AG09319 (cell line): ENCODE data around the gene MAFF.

ENCODE experiments used
- DNase-seq: peaks from one replicate; pipeline ENCODE4 v3.0.0-alpha.2; 2010; ENCODE audit warnings: low read depth; ENCODE audit errors: extremely low read depth
- CTCF ChIP-seq: IDR thresholded peaks from 2 replicates; pipeline ENCODE4 v1.5.1; 2011; ENCODE audit warnings: low read depth, mild to moderate bottlenecking, inconsistent platforms, low read length, moderate library complexity

MAFF gene

DNA sequence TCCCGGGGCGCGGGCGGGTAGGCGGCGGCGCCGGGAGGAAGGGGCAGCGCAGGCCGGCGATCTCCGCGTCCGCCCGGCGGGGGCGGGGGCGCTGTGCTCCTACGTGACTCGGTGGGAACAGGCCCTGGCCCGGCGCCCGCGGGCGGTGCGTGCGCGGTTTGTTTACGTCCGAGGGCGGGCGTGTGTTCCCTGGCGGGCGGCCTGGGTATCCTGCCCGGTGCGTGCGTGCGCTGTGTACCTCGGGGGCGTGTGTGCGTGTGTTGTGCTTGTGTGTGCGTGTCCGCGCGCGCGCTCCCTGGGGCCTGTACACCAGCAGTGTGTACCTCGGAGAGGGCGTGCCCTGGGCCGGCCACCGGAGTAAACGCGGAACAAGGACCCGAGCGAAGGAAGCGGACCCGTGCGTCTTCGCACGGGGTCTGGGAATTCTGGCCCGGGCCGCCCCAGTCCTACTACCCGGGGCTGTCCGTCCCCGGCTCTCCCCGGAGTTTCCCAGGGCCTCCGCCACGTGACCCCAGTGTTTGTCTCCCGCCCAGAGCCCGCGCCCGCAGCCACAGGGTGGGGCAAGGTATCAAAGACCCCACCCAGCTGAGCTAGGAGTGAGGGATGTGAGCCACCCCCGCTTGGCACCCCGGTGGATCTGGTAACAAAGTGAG lies 769 bp downstream of the MAFF start:
- TF ChIP-seq CTCF, result no peak
- peak; percentile 88 for DNase-seq

- no peak for DNase-seq
Measured at GRCh38 chr22:38203090-38203810, 1.5 kb downstream of the MAFF start.

GRCh38 chr22:38203855-38204514 lies 2.2 kb downstream of the MAFF start:
- no peak for TF ChIP-seq CTCF
- no peak for DNase-seq

More at GRCh38 chr22:38203090-38203810, 1.5 kb downstream of the MAFF start:
- no peak for TF ChIP-seq CTCF

DNA sequence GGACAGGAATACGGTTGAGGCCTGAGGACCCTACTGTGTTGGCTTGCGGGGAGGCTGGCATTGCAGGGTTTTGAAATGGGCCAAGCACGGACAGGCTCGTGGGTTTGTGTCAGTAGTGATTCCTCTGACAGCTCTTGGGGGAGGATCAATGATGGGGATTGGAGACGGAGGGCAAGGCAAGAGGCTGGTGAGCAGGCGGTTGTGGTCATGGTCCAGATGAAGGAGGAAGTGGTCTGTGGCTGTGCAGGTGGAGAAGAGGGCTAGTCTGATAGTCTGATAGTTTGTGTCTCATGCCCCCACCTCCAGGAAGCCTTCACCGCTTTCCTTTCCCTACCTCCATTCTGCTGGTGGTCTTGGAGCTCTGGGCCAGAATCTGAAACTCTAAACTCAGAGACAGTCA lies 3.0 kb downstream of the MAFF start:
- DNase-seq, result no peak
- TF ChIP-seq CTCF, result no peak

GRCh38 chr22:38205261-38206128 lies 3.7 kb downstream of the MAFF start:
- peak; percentile 68 for DNase-seq
- no peak for TF ChIP-seq CTCF

GRCh38 chr22:38207898-38208432 lies 6.2 kb downstream of the MAFF start:
- no peak for TF ChIP-seq CTCF
- DNase-seq, result no peak
